ENCODE results near the gene HBB.

Gene HBB

GRCh38 chr11:5247472-5248192, 20.8 kb upstream of the HBB start:
- FAIRE-seq = no peak

GRCh38 chr11:5246772-5247471, 20.1 kb upstream of the HBB start:
- FAIRE-seq = no peak

DNA sequence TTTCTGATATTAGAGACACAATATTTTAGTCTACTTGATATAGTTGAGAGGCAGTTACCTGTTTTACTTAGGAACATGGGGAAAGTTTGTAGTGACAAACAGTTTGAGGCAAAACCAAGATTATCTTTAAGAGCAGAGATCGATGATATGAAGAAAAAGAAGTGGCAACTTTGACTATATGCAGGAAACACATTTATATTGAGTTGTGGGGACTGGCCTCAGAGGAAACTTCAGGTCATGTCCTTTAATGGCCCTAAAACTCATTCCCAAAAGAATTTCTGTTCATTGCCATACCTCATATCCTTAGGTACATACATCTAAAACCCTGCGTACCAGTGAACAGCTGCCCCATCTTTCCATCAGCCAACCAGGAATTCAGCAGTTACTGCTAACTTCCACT, 18.3 kb upstream of the HBB start:
- no peak for FAIRE-seq

DNA sequence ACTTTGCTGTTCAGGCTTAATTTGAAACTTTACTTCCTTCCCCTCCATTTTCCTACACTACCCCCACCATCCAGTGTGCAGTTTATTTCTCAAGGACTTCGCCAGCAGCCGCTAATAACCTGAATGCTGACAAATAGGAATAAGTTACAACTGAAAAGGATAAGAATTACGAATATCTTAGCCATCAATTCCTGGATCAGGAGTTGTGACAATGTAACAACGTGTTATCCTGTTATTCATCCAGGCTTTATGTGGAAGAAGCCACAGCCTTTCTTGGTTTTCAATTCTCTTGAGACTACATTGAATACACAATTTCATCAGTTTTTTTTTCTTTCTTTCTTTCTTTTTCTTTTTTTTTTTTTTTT, 16.9 kb upstream of the HBB start:
- no peak for FAIRE-seq

GRCh38 chr11:5242933-5243815, 16.3 kb upstream of the HBB start:
- FAIRE-seq = no peak

DNA sequence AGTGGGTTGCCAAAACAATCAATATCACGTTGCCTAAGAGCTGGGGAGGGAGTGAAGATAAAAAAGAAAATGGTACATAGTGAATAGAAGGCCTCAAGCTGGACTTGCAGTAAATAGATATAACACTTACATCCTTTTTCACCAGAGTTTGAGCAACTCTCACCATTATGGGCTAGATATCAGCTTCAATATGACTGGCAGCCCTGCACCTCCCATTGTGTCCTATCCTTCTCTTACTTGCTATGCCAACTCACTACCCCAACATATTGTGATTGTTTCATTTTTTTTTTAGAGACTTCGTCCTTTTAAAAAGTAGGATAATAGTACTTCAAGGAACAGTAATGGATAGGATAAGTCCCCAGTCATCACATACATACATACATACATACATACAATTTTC, 15.3 kb upstream of the HBB start:
- no peak for FAIRE-seq

DNA sequence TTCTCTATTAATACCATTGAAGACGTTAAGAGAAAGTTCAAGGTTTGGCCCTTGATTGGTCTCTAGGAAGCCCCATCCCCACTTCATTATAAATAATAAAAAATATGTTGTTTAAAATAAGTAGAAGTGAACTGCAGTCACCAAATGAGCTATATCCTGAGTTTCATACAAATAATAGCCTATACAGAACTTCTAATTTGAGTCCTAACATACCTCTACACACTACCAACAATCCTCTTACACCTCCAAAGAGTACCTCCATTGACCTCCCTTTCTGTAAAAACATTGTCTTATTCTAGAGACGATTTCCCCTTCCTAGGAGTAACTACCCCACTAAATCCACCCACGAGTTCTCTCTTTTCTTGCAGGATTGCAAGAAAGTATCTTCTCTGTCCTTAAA, 14.6 kb upstream of the HBB start:
- FAIRE-seq = no peak

DNA sequence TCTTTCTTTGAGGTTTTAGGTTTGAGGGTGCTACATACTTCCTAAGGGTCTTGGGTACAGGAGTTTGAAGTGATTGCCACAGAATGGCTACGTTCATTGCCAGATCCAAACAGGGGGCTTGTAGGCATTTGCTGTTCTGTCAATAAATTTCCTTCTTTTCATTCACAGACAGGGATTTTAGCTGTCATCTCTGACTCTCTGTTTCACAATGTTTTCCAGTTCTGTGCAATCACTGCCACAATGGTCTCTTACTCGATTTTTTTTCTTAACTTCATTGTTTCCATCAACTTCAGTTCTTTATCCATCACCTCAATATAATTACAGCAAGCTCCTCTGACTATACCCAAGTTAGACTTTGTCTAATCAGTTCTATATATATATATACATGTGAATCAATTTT, 13.6 kb upstream of the HBB start:
- FAIRE-seq = no peak

DNA sequence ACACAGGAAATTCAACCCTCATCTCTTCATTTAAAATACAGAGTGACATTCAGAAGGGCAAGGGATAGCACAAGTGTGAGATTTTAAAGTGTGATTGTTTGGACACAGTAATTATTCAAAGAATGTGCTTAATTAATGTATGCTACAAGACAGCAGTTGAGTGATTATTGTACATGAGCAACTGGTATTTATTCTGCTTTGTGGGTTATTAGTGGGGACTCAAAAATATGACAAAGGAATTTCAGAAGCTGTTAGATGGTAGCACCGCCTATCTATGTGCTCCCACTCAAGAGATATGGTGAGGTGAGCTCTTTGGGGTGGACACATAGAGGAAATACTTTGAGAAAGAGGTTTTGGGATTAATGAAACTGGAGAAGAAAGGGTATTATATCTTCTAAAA, 13.2 kb upstream of the HBB start:
- FAIRE-seq = no peak

DNA sequence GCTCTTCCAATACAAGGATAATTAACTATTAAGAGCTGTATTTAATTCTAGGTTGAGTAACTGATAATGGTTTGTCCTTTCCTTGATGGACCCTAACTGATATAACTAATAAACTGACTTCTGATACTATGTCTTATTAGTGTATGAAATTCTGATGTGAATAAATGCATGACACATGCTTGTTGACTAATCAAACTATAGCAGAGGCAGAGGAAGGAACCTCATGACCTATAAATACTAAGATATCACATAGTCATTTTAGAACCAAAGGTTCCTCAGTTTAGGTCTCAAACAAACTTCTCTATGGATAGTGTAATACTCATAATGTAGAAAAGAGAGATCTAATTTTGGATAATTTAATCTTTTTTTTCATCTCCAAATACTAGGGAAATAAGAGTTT, 12.2 kb upstream of the HBB start:
- FAIRE-seq = no peak

- no peak for FAIRE-seq
These were observed 11.6 kb upstream of the HBB start for GRCh38 chr11:5238486-5238885.

- FAIRE-seq = no peak
These were observed 10.5 kb upstream of the HBB start for GRCh38 chr11:5237420-5237819.

- no peak for FAIRE-seq
These were observed 8.7 kb upstream of the HBB start for GRCh38 chr11:5235364-5236095.

- FAIRE-seq = no peak
These were observed 7.5 kb upstream of the HBB start, which contains the start of gene HBD for GRCh38 chr11:5234381-5234834. HBD (minus strand) TSS chr11:5234483; CDS start chr11:5234433, 50 bp downstream.

GRCh38 chr11:5233307-5233706, 6.4 kb upstream of the HBB start:
- FAIRE-seq = no peak

GRCh38 chr11:5232821-5233220, 6.0 kb upstream of the HBB start:
- no peak for FAIRE-seq

- FAIRE-seq = no peak
These were observed 5.3 kb upstream of the HBB start for GRCh38 chr11:5232176-5232575.

- FAIRE-seq = no peak
These were observed 4.2 kb upstream of the HBB start for GRCh38 chr11:5231111-5231510.

GRCh38 chr11:5230266-5230665, 3.4 kb upstream of the HBB start:
- no peak for FAIRE-seq

- no peak for FAIRE-seq
These were observed 2.9 kb upstream of the HBB start for GRCh38 chr11:5229796-5230195.

GRCh38 chr11:5229356-5229755, 2.5 kb upstream of the HBB start:
- no peak for FAIRE-seq

- FAIRE-seq = no peak
These were observed 1.3 kb upstream of the HBB start for GRCh38 chr11:5228124-5228523.

- FAIRE-seq = no peak
These were observed 810 bp upstream of the HBB start for GRCh38 chr11:5227681-5228080.
